ENCODE results near the gene ZACN.
"Not testable (repeated sequence)": the region's sequence is repeated elsewhere in the genome, so short reads cannot be mapped to it uniquely, and the experiment has no call there.

The ZACN gene

DNA sequence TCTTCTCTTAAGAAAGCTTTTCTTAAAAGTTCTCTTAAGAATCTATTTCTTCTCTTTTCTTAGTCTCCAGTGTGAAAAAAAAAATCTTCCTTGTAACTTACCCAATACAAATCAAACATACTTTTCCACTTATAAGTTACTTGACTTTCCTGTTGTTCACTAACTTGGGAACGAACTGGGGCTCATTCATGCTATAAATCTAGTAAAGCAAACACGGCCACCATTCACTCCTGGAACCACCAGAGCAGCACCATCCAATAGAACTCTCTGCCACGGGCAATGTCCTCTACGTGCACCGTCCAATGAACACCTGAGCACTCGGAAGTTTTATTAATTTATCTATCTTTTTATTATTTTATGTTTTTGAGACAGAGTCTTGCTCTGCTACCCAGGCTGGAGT, 27.4 kb upstream of the ZACN start:
- in situ Hi-C loops (cut with HindIII; ENCODE audit: low pct_ligation_motif_present, low sequenced_read_pairs): no loop called here
- no peak overlapping the region for H3K4me3 ChIP-seq (ENCODE audit: low read depth, low read length)
- TF ChIP-seq, protein P1, sequence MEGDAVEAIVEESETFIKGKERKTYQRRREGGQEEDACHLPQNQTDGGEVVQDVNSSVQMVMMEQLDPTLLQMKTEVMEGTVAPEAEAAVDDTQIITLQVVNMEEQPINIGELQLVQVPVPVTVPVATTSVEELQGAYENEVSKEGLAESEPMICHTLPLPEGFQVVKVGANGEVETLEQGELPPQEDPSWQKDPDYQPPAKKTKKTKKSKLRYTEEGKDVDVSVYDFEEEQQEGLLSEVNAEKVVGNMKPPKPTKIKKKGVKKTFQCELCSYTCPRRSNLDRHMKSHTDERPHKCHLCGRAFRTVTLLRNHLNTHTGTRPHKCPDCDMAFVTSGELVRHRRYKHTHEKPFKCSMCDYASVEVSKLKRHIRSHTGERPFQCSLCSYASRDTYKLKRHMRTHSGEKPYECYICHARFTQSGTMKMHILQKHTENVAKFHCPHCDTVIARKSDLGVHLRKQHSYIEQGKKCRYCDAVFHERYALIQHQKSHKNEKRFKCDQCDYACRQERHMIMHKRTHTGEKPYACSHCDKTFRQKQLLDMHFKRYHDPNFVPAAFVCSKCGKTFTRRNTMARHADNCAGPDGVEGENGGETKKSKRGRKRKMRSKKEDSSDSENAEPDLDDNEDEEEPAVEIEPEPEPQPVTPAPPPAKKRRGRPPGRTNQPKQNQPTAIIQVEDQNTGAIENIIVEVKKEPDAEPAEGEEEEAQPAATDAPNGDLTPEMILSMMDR (IDR thresholded peaks at IDR 0.05; ENCODE audit: low read depth, low read length, missing control alignments): no peak
- H3K27ac ChIP-seq: no peak overlapping the region
- peaks cover 55% of the 10 kb centered on the region for H3K36me3 ChIP-seq (replicated peaks)
- no peaks in the 10 kb centered on the region for H3K27me3 ChIP-seq (replicated peaks)
- no peak for DNase-seq

DNA sequence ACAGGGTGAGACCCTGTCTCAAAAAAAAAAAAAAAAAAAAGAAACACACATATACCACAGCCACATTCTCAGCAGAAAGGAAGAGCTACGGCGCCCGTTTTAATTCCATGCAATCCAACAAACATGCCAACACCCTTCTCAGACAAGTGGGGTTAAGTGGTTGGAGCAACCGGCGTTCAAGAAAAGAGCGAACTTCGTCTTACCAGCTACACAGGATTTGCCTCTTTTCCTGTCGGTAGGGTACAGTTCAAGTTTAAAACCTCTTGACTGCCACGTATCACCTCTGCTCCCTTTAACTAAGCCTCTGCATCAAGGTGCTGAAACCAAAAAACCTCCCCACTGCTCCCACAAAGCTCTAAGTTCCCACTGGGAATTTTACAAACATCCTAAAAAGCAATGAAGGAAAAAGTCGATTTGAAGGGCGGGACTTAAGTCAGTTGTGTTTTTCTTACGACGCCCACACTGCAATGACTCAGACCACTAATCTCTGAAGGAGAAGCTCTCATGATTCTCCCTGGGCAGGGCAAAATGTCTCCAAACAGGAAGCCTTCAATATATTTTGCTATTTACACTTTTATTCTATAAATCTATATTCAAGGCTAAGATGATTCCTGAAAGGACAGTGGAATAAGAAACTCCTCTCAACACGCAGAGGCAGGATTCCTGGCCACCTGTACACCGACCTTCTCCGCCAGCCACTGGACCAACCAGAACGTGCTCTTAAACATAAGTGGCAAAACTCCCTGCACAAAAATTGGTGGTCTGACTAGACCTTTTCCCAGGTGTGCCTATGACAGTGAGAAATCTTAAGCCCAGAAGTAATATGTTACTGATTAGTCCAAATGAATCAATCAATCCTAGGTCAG, 25.5 kb upstream of the ZACN start:
- Histone ChIP-seq H3K36me3 (replicated peaks) (peaks cover 59% of the 10 kb centered on the region), H3K27me3 (replicated peaks) (no peaks in the 10 kb centered on the region), H3K27ac (peak overlapping the region; percentile 74), H3K4me3 (ENCODE audit: low read depth, low read length) (no peak overlapping the region)
- DNase-seq: peak; percentile 81
- in situ Hi-C loops (cut with HindIII; ENCODE audit: low pct_ligation_motif_present, low sequenced_read_pairs): no loop called here
- TF ChIP-seq, protein P1 (IDR thresholded peaks at IDR 0.05; ENCODE audit: low read depth, low read length, missing control alignments): no peak

DNA sequence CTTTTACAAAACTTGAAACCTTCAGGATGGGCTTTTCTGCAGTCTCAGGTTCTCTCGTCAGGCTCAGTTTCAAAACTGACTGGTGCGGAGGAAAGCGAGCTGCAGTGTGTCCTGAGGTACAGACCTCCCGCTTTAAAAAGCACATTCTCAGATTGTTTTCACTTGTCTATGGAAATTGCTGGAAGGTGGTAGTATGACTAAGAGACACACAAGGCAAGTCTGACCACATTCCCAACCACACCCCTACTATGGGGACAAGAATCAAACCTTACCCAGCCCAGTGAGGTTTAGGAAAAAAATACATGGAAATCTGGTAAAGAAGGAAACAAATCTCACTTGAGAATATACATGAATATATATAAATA, 24.9 kb upstream of the ZACN start:
- in situ Hi-C loops (cut with HindIII; ENCODE audit: low pct_ligation_motif_present, low sequenced_read_pairs): no loop called here
- TF ChIP-seq, protein P1 (IDR thresholded peaks at IDR 0.05; ENCODE audit: low read depth, low read length, missing control alignments): no peak
- DNase-seq: peak; percentile 39
- no peak overlapping the region for H3K4me3 ChIP-seq (ENCODE audit: low read depth, low read length)
- peak overlapping the region; percentile 74 for H3K27ac ChIP-seq
- no peaks in the 10 kb centered on the region for H3K27me3 ChIP-seq (replicated peaks)
- peaks cover 64% of the 10 kb centered on the region for H3K36me3 ChIP-seq (replicated peaks)

- Histone ChIP-seq H3K27ac (no peak overlapping the region), H3K36me3 (replicated peaks) (peaks cover 75% of the 10 kb centered on the region), H3K4me3 (ENCODE audit: low read depth, low read length) (no peak overlapping the region), H3K27me3 (replicated peaks) (no peaks in the 10 kb centered on the region)
- in situ Hi-C loops (cut with HindIII; ENCODE audit: low pct_ligation_motif_present, low sequenced_read_pairs): no loop called here
- TF ChIP-seq, protein P1 (IDR thresholded peaks at IDR 0.05; ENCODE audit: low read depth, low read length, missing control alignments): no peak
- DNase-seq: no peak
Measured at GRCh38 chr17:76056882-76057281, 22.1 kb upstream of the ZACN start.

- in situ Hi-C loops (cut with HindIII; ENCODE audit: low pct_ligation_motif_present, low sequenced_read_pairs): not testable (repeated sequence)
Measured at GRCh38 chr17:76058264-76058663, 20.7 kb upstream of the ZACN start.

DNA sequence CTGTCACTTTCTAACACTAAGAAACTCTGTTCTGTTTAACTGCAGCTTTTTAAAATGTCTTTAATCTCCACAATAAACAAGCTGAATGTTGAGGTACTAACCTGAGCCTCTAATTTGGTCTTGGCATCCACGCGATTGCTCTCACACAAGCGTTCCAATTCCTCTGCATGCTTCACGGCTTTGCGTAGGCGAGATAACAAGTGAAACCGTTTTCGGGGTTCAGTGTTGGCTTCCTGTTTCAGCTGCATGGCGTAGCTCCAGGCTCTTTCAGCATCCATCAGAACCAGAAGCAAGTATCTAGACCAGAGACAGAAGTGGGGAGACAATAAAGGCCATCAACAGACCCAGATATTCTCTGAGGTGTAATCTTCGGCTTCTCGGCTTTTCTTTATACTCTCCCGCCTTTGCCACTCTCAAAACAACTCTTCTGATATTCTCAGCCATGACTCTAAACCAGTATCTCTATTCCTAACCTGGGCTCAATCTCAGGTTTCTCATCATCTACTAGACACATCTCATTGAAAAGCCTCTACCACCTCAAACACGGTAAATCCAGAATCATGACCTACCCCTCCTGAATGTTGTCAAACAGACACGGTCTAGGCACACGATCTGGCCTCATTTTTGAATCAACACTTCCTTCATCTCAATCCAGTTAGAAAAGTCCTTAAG, 15.0 kb upstream of the ZACN start:
- in situ Hi-C loops (cut with HindIII; ENCODE audit: low pct_ligation_motif_present, low sequenced_read_pairs): no loop called here
- H3K27ac ChIP-seq: no peak overlapping the region

More at GRCh38 chr17:76058264-76058663, 20.7 kb upstream of the ZACN start:
- not testable (repeated sequence) for H3K4me3 ChIP-seq (ENCODE audit: low read depth, low read length); DNase-seq; H3K27me3 ChIP-seq (replicated peaks); H3K27ac ChIP-seq
- H3K36me3 ChIP-seq (replicated peaks): peaks cover 75% of the 10 kb centered on the region

More for the DNA sequence above, 15.0 kb upstream of the ZACN start:
- no peak for DNase-seq
- H3K27me3 ChIP-seq (replicated peaks): no peaks in the 10 kb centered on the region
- no peak overlapping the region for H3K4me3 ChIP-seq (ENCODE audit: low read depth, low read length)
- H3K36me3 ChIP-seq (replicated peaks): peaks cover 69% of the 10 kb centered on the region
- TF ChIP-seq, protein P1 (IDR thresholded peaks at IDR 0.05; ENCODE audit: low read depth, low read length, missing control alignments): no peak
